HG03460 (cell line): Measurements from ENCODE around the gene EFHC1.
"Not testable (repeated sequence)": the region's sequence is repeated elsewhere in the genome, so short reads cannot be mapped to it uniquely, and the experiment has no call there.

ENCODE experiments used
- ATAC-seq: cut with Tn5 transposase; IDR thresholded peaks from one replicate; pipeline ENCODE4 v1.9.1; 2021; ENCODE audit not compliant: unreplicated experiment

EFHC1 gene

DNA sequence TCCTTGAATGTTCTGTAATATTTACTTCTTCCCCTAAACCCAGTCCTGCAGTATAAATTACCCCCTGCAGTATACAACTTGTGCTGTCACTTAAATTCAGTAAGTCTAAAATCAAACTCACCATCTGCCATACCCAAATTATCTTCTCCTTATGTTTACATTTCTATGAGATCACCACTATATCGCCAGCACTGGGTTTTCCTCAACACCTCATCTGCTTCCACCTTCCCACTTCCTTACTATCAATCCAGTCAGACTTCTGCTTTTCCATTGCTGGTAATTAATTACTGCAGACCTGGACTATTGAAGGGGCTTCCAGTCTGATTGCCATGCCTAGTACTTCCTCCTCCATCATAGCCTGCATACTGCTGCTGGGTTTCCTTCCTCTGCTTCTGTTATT is 15.2 kb downstream of the EFHC1 start:
- no peak for ATAC-seq

- ATAC-seq = no peak
These were observed 18.8 kb downstream of the EFHC1 start for GRCh38 chr6:52438926-52439325.

- no peak for ATAC-seq
These were observed 34.4 kb downstream of the EFHC1 start for GRCh38 chr6:52454556-52454955.

GRCh38 chr6:52457096-52457495 is 37.0 kb downstream of the EFHC1 start:
- ATAC-seq = no peak

- not testable (repeated sequence) for ATAC-seq
These were observed 41.1 kb downstream of the EFHC1 start for GRCh38 chr6:52461194-52461593.

DNA sequence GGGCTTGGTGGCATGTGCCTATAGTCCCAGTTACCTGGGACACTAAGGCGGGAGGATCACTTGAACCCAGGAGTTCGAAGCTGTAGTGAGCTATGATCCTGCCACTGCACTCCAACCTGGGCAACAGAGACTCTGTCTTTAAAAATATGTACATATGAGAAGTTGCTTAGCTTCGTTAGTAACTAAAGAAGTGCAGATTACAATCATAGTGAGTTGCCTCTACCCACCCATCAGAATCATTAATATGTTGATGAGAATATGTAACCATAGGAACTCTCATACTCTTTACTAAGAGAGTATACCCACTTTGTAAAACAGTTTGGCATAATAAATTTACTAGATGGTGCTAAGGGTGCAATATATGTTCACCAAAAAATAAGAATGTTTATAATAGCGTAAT is 54.0 kb downstream of the EFHC1 start:
- ATAC-seq = no peak

GRCh38 chr6:52475307-52475706 is 55.2 kb downstream of the EFHC1 start:
- no peak for ATAC-seq

DNA sequence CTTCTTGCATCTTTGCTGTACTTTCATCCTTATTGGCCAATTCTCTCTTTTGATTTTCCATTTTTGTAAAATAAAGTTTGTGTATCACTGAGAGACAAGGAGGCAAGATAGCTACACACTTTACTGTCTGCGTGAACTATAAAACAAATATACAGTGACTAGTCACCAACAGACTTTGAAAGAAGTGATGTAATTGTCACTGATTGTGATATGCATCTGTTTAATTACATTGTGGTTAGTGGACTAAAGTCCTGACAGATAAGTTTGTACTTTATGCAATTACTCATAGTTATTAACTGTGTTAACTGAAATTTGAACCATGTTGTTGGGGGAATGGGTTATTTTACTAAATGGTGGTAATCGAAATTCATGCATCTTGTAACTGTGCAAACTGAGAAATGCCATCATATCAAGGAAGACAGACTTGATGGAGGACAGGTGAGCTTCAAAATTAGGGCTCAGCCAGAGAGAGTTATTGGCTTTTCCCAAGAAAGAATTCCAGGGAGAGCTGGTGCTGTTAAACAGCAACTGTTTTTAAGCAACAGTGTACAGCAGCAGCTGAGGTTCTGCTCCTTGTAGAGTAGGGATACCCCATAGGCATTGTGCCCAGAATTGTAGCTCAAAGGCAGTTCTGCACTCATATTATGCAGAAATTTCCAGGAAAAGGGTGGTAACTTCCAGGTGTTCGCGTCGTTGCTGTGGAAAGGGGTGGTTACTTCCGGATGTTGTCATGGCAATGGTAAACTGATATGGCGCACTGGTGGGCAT is 62.9 kb downstream of the EFHC1 start:
- no peak for ATAC-seq

DNA sequence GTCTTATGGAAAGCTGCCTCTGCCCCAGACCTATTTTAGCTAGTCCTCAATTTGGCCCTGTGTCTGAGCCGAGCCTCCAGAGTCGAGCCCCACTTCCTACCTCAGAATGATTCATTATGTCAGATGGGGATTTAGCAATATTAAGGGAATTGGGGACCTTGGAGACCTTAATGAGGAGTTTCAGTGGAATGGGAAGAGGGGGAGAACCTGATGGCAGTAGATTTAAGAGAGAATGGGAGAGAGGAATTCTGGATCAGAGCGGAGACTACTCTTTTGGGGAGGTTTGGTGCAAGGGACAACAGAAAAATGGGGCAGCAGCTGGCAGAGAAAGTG is 63.5 kb downstream of the EFHC1 start:
- ATAC-seq = no peak

DNA sequence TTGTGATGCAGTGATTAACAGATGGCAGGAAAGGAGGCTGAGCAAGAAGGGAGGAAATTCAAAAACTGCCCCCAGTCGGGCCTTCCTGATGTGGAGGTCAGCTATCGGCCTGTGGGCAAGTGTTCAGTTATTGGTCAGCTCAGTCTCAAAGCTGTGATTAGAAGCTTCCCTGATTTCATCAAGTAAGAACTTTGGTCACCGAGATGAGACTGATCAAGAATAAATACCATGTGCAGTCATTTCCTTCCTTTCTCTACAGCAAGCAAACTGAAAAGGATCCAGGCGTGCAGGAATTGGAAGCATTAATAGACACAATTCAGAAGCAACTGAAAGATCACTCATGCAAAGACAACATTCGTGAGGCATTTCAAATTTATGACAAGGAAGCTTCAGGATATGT is 69.7 kb downstream of the EFHC1 start:
- no peak for ATAC-seq

- ATAC-seq = peak; percentile 54
These were observed 71.3 kb downstream of the EFHC1 start for GRCh38 chr6:52491203-52492069.

DNA sequence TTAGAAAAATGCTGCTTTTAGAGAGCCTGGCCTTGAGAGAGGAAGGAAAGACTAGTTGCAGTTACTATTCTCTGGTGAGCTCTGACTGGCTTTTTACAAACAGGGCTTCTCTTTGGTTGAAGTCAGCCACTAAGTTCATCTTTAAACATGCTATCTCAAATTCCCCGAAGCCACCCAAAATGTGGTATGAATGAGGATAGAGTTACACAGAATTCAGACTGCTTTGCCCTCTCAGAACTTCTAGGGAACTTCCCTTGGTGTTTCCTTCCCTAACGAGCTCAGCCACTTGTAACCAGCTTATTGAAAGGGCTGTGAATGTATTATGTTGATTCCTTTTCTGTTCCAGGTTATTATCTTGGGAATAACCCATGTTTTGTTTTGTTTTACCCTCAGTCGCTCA is 73.5 kb downstream of the EFHC1 start:
- ATAC-seq = no peak

DNA sequence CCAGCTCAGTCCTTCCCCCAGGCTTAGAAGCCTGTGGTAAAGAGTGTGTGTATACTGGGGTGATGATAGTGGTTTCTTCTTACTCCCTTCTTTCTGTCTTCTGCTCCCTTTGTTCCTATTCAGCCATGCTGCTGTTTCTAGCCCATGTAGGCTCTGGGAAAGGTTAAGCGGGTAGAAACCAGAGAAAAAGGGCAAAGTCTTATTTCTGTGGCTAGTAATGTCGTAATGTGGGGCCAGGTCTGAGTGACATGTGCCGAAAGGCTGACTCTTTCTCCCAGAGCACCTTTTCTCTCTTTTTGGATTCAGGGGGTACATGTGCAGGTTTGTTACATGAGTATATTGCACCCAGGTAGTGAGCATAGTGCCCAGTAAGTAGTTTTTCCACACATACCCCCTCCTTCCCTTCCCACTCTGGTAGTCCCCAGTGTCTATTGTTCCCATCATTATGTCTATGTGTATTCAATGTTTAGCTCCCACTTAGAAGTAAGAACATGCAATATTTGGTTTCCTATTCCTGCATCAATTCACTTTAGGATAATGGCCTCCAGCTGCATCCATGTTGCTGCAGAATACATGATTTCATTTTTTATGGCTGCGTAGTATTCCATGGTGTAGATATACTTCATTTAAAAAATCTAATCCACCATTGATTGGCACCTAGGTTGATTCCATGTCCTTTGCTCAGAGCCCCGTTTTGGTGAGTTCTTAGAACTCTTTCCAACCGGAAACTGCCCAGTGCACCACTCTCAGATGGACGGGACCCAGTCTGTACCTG is 74.3 kb downstream of the EFHC1 start:
- no peak for ATAC-seq

DNA sequence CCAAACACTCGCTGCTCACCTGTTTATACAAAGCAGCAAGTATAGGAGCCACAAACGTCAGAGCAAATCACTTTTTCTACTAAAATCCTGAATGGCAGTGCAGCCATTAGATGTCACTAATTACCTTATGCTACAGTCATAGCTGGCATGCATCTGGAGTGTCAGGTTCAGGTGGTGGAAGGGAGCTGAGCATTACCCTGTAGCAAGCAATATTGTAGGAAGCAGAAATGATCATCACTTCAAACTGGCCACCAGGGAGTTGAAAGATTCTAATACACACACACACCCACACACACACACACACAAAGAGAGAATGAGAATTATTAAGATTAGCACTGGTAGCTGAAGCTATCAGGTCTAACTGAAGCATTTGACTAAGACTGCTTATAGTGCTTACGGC is 75.8 kb downstream of the EFHC1 start:
- no peak for ATAC-seq

- no peak for ATAC-seq
These were observed 76.5 kb downstream of the EFHC1 start for GRCh38 chr6:52496631-52497030.

- peak; percentile 78 for ATAC-seq
These were observed 77.7 kb downstream of the EFHC1 start for GRCh38 chr6:52497652-52498408.

DNA sequence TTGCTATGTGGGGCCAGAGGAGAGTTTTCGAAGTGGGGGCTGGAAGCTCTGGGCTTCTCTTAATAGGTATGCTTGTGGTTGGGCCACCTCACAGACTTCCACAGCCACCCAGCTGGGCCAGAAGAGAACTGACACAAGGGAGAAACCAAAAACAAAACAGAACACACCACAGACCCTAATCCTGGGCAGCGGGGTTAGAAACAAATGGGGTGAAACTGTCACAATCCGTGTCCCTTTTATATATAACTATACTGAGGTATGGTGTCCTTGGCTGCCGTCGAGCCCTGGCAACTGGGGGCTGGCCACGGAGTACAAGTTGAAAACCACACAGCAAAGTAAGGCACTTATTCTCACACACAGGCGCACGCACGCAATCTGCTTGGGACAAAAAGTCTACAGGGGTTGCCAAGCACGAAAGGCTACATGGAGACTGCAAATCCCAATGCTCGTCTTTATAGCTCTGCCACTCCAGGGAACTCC is 78.4 kb downstream of the EFHC1 start:
- ATAC-seq = peak; percentile 47

DNA sequence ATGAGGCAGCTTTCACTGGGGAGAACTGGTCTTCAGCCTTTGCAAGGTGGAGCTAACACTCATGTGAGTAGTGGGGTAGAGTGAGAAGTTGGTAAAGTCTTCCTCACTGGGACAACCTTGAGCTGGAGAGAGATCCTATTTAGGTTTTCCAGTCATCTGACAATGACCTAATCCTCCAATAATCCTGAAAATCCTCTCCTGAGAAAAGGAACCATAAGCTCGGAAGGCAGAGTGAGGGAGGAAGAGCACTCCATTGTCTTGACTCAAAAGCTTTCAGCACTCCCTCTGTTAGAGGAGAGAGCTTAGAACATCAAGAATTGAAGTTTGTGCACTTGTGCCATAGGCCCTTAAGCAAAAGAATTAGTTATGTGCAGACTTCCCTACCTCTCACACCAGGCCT is 78.9 kb downstream of the EFHC1 start:
- no peak for ATAC-seq

DNA sequence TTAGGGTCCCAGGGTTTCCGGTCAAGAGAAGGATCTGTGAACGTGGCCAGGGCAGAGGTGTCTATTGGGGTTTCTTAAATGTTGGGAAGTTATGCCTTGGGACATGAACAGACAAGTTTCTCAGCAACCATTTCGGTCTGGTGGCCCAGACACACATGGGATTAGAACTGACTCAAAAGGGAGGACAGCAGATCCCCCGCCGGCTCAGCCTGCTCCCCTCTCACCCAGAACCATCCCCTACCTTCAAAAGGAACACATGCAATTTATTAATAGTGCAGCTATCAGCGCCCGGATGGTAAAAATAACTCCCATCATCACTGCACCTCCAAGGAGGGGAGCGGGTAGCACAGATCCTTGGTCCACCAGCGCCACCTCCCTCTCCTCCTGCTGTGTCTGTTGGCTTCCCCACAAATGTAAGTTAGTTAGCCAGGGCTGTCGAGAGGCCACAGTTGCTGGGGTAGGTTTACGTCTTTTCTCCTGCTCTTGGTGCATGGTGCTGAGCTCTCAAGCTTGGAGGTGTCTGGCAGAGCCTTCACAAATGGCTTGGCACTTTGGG is 79.6 kb downstream of the EFHC1 start:
- no peak for ATAC-seq
